GM06990 (cell line): ENCODE data around the gene DCST2.
"Not testable (repeated sequence)": the region's sequence is repeated elsewhere in the genome, so short reads cannot be mapped to it uniquely, and the experiment has no call there.

Experiments used
- DNase-seq: peaks from one replicate; pipeline ENCODE4 v3.0.0-alpha.2; 2011; ENCODE audit not compliant: insufficient read length; ENCODE audit errors: extremely low read depth
- H3K27me3 ChIP-seq: replicated peaks from 2 replicates; pipeline ENCODE4 v1.6.0; 2011; ENCODE audit warnings: low read length; ENCODE audit not compliant: control insufficient read depth, insufficient read depth
- H3K36me3 ChIP-seq: 2 replicates; pipeline ENCODE4 v1.5.1; 2011; ENCODE audit warnings: low read length; ENCODE audit not compliant: control insufficient read depth, insufficient read depth
- H3K4me3 ChIP-seq: replicated peaks from 2 replicates; pipeline ENCODE4 v1.5.1; 2011; ENCODE audit warnings: low read depth, mild to moderate bottlenecking, control low read depth, low read length
- TF ChIP-seq, protein P1 (sequence below): IDR thresholded peaks from 2 replicates; pipeline ENCODE4 v1.5.1; 2011; ENCODE audit warnings: low read length, control low read depth, mild to moderate bottlenecking, inconsistent platforms; ENCODE audit not compliant: insufficient read depth, poor library complexity, severe bottlenecking

Gene DCST2

DNA sequence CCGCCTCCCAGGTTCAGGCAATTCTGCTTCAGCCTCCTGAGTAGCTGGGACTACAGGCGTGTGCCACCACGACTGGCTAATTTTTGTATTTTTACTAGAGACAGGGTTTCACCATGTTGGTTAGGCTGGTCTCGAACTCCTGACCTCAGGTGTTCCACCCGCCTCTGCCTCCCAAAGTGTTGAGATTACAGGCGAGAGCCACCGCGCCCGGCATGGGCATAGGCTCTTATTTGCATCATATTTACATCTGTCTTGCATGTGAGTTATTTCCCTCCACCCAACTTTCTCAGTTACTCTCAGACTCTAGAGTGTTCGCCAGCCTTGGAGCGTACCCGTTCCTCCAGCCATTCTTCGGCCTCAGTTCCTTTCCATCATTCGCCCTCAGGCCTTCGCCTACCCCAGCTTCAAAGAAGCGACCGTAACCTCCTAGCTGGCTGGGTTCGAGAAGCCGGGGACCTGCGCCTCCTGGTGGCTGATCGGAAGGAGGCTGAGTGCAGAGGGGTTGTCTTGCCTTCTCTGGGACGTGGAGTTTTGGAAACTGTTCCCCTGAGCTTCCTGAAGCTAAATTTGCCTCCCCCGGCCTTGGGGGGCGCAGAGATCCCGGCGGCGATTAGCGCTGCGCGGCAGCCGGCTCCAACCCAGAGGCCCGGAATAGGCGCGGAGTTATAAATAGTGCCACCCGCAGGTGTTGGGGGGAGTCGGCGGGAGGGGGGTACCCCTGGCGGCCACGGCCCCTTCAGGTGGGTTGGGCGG is 34.6 kb downstream of the DCST2 start:
- Histone ChIP-seq H3K27me3 (no peaks in the 10 kb centered on the region), H3K4me3 (peak overlapping the region; percentile 96), H3K36me3 (no peaks in the 10 kb centered on the region; the same call in 1 of the 2 replicates)
- peak; percentile 85 for DNase-seq
- TF ChIP-seq, protein P1, sequence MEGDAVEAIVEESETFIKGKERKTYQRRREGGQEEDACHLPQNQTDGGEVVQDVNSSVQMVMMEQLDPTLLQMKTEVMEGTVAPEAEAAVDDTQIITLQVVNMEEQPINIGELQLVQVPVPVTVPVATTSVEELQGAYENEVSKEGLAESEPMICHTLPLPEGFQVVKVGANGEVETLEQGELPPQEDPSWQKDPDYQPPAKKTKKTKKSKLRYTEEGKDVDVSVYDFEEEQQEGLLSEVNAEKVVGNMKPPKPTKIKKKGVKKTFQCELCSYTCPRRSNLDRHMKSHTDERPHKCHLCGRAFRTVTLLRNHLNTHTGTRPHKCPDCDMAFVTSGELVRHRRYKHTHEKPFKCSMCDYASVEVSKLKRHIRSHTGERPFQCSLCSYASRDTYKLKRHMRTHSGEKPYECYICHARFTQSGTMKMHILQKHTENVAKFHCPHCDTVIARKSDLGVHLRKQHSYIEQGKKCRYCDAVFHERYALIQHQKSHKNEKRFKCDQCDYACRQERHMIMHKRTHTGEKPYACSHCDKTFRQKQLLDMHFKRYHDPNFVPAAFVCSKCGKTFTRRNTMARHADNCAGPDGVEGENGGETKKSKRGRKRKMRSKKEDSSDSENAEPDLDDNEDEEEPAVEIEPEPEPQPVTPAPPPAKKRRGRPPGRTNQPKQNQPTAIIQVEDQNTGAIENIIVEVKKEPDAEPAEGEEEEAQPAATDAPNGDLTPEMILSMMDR: peak; percentile 96

DNA sequence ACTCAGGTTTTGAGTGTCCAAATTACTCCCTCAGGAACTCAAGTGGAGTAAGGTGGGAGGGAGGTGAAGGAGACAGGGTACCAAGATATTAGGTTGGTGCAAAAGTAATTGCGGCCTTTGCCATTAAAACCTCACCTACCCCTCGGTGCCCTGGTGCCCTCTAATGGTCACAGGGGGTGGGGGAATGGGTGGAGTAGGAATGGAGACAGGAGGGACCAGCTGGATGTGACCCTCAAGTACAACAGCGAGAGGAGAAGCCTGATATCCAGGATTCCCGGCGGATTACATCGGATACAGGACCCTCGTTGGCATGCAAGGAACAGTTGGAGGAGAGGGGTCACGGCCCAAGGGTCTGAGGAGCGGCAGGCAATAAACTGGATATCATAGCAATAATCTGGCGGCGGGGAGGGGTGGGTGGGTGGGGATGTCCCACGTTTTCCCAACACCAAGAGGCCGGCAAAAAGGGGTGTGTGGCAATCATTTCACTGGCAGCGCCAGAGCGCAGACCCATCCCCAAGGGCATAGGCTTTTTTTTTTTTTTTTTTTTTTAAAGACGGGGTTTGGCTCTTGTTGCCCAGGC is 35.3 kb downstream of the DCST2 start:
- no peaks in the 10 kb centered on the region; the same call in 1 of the 2 replicates for H3K36me3 ChIP-seq
- TF ChIP-seq, protein P1: peak; percentile 33
- H3K27me3 ChIP-seq: no peaks in the 10 kb centered on the region
- H3K4me3 ChIP-seq: peak overlapping the region; percentile 96; the same call in 1 of the 2 replicates
- DNase-seq: no peak

DNA sequence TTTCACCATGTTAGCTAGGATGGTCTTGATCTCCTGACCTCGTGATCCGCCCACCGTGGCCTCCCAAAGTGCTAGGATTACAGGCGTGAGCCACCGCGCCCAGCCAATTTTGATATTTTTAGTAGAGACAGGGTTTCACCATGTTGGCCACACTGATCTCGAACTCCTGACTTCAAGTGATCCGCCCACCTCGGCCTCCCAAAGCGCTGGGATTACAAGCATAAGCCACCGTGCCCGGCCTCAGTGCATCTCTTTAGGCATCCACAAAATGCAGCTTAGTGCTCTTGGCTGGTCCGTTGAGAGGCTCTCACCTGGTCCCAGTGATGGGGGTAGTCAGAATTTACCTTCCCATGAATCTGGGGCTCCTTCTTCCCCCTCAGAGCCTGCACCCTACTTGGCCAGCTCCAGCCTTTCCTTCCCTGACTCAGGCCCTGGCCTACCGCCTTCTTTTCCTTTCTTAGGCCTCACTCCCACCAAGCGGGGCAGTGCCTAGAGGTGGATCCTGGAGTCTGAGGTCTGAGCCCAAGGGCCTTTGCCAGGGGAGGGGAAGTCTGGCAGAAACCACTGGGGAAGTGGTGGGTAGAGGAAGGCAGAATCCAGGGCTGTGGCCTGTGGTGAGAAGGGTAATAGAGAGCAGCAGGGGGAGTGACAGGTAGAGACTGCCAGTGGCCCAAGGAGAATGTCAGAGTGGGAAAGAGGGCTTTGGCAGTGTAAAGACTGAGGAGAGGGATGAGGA is 36.4 kb downstream of the DCST2 start:
- peaks cover 2% of the 10 kb centered on the region for H3K36me3 ChIP-seq
- no peaks in the 10 kb centered on the region for H3K27me3 ChIP-seq
- DNase-seq: no peak
- H3K4me3 ChIP-seq: no peak overlapping the region
- TF ChIP-seq, protein P1: no peak

DNA sequence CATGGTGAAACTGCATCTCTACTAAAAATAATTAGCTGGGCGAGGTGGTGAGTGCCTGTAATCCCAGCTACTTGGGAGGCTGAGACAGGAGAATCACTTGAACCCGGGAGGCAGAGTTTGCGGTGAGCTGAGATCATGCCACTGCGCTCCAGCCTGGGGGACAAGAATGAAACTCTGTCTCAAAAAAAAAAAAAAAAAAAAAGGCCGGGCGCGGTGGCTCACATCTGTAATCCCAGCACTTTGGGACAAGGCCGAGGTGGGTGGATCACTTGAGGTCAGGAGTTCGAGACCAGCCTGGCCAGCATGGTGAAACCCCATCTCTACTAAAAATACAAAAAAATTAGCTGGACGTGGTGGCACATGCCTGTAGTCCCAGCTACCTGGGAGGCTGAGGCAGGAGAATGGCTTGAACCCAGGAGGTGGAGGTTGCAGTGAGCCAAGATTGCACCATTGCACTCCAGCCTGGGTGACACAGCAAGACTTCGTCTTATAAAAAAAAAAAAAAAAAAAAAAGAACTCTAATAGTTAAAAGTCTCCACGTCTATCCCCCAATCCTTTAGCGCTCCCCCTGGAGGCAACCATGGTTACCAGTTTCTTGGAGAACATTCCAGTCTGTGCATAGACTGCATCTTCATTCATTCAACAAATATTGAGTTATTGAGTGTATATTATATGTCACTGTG is 38.1 kb downstream of the DCST2 start:
- H3K4me3 ChIP-seq, DNase-seq, H3K36me3 ChIP-seq, H3K27me3 ChIP-seq: not testable (repeated sequence)
- TF ChIP-seq, protein P1: peak; percentile 41

DNA sequence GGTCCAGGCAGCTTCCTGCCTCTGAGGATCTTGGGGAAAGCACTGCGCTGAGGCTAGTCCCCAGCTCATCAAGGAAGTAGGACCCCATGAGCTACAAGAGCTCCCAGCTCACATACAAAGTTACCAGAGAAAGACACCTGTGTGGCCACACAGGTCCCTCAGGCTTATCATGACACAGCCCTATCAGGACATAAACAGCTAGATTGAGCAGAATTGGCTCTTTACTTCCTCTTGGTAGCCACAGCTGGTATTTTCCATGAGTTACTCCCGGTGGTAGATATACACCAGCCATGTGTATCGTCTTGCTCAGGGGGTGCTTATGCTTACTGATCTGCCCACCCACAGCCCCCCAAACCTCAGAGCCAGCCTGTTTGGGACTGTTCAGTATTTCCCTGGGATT is 39.0 kb downstream of the DCST2 start:
- H3K4me3 ChIP-seq: no peak overlapping the region
- TF ChIP-seq, protein P1: no peak
- peaks cover 10% of the 10 kb centered on the region for H3K36me3 ChIP-seq
- DNase-seq: no peak
- H3K27me3 ChIP-seq: no peaks in the 10 kb centered on the region
